HK-2 (cell line): ENCODE results near the gene MYO1G.
"Not testable (repeated sequence)": the region's sequence is repeated elsewhere in the genome, so short reads cannot be mapped to it uniquely, and the experiment has no call there.

Experiments used
- DNase-seq: peaks from one replicate; pipeline ENCODE4 v3.0.0-alpha.2; 2018; ENCODE audit not compliant: unreplicated experiment

Gene MYO1G

DNA sequence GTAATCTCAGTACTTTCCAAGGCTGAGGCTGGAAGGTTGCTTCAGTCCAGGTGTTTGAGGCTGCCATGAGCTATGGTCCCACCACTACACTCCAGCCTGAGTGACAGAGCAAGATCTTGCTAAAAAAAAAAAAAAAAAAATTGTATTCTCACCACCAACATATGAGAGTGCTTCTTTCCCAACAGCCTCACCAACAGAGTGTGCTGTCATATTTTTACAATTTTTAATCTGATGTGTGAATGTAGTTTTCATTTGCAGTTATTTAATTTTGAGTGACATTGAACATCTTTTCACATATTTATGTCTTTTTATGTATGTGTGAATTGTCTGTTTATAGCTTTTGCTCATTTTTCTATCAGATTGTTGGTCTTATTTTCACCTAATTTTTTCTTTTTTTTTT lies 35.2 kb downstream of the MYO1G start:
- DNase-seq = no peak

DNA sequence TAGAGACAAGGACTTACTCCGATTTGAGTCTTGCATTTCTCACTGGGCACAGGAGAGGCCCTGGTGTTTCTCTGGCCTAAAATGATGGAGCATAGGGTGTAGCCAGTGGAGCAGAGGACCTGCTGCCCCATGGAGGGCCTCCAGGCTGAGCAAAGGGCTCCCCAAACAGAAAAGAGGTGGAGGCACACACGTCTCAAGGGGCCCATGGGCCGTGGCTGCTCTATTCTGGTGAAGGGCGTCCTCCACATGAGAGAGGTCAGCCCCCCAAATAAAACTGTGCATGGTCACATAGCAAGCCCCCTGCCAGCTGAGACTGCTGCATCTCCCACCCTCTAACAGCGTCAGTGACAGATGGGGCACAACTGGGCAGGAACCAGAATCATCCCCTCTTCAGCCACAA lies 41.4 kb downstream of the MYO1G start:
- no peak for DNase-seq

DNA sequence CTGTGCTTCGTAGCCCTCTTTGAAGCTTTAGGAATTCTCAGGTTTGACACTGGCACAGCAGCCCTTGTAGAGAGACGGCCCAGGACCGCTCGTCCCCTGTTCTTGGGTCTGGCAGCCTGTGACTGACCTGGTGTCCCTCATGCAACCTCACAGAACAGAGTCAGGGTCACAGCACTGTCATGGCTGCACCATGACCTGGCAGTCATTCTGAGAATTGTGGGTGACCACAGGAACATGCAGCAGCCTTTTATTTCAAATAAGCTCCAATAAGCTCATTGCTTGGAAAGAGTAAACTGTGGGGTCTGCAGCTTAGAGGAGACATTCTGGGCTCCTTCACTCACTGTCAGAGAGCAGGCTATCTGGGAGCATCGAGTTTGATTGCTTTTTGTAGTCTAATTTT lies 42.5 kb downstream of the MYO1G start:
- no peak for DNase-seq

DNA sequence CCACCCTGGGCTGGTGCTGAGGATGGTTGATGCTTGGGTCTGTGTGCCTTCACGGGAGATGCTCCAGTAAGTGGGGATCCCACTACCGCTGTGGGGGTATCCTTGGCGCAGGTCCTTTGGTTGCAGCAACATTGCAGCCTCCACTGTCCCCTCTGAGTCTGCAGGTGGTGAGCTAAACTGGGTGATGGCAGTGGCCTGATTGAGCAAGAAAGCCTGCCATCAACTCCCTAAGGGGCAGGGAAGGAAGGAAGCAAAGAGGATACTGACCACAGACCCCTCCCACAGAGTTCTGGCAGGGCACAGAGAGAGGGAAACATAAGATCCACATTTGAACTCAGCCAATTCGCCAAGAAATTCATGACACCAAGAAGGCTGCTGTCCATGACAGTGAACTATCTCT lies 43.2 kb downstream of the MYO1G start:
- no peak for DNase-seq

DNA sequence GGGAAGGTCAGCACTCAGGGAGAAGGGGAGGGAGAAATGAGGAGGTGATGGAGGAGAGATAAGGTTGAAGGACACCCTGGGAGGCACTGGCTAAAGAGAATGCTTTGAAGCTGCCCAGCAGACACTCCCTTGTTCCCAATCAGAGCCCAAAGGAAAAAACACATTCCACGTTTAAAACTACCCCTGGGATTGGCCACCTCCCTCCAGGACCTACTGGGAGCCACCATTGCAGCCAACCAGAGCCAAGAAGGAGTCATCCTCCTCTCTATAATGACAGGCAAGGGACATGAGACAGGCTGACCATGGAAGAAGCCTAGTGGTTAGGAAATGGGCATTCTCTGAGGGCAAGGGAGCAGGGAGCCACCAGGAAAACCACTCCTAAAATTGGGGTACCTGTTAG lies 43.8 kb downstream of the MYO1G start:
- DNase-seq = no peak

DNA sequence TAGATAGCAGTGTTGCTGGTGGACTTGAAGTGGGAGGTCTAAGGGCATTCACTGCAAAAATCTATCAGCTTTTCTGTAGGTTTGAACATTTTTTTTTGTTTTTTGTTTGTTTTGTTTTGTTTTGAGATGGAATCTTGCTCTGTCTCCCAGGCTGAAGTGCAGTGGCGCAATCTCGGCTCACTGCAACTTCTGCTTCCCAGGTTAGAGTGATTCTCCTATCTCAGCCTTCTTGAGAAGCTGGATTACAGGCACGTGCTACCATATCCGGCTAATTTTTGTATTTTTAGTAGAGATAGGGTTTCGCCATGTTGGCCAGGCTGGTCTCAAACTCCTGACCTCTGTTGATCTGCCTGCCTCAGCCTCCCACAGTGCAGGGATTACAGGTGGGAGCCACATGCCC lies 44.3 kb downstream of the MYO1G start:
- not testable (repeated sequence) for DNase-seq

DNA sequence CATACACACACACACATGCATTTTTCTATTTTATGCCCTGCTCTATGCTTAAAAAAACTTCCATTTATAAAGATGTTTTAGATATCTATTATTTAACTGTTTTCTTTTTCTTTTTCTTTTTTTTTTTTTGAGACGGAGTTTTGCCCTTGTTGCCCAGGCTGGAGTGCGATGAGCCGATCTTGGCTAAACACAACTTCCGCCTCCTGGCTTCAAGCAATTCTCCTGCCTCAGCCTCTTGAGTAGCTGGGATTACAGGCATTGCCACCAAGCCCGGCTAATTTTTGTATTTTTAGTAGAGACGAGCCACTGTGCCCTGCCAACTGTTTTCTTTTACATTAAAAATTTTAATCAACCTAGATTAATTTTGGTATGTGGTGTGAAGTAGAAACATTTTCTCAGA lies 47.9 kb downstream of the MYO1G start:
- DNase-seq = no peak

DNA sequence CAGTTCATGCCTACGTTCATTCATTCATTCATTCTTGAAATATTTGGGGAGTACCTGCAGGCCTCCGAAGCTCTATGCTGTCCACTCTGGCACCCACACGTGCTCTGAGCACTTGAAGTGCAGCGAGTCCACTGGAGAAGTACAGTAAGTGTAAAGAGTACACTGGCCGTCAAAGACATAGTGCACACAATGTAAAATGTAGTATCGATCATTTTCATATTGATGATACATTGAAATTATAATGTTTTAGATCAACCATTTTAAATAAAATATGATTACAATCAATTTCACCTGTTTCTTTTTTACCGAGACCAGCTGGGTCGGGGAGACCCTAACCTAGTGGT lies 56.5 kb downstream of the MYO1G start:
- no peak for DNase-seq

DNA sequence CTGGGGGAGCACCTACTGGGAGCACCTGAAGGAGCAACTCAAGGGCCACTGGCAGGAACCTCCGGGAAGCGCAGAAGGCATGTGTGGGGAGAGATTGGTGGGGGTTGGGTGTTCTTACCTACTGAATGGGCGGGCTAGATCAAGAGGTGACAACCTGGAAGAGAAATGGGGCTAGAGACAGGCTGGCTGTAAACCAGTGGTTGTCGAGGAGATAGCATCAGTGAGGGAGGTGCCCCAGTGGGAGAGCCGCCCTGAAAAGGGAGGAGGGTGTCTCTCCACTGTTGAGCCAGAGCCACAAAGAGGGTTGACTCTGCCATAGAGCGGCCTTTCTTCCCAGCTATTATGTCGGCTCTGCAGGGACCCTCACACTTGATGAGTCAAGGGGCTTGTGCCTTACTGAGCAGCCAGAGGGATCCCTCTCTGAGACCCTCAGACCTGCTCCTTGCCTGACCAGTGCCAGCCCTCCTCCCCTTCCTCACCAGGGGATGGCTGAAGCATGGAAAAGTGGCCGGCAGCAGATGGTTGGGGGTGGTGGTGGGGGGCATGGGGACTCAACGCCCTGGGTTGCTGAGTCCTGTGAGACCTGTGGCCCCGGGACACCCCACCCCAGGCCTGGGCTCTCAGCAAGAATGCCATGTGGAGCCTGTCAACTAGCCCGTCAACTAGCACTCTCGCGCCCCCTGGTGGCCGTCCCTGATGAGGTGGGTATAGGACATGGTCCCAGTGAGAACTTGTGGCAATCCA lies 57.0 kb downstream of the MYO1G start:
- peak; percentile 88 for DNase-seq

DNA sequence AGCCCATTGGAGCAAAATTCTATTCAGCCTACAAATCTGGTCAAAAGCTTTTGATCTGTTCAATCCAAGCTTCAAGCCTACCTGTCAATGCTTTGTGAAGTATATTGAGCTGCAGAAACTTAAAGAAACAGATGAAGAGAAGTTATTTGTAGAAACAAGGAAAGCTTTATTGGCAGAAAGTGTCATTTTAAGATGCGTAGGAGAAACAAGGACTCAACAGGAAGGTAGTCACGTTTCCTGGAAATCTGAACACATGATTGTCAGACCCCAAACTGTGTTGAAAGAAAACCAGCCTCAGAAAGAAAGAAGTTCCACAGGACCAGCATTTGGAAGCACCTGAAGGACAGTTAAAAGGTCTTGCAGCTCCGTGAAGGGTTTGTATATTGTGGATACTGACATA lies 58.7 kb downstream of the MYO1G start:
- DNase-seq = no peak

DNA sequence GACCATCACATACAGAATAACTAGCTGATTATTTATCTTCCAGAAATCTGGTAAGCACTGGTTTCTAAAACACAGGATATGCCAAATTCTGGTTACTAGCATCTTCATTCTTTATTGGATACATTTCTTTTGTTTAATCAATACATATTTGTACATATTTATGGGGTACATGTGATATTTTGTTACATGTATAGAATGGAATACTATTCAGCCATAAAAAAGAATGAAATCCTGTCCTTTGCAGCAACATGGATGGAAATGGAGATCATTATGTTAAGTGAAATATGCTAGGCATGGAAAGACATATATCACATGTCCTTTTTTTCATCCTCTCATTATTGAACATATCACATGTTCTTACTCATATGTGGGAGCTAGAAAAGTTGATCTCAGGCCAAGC lies 60.8 kb downstream of the MYO1G start:
- DNase-seq = no peak

DNA sequence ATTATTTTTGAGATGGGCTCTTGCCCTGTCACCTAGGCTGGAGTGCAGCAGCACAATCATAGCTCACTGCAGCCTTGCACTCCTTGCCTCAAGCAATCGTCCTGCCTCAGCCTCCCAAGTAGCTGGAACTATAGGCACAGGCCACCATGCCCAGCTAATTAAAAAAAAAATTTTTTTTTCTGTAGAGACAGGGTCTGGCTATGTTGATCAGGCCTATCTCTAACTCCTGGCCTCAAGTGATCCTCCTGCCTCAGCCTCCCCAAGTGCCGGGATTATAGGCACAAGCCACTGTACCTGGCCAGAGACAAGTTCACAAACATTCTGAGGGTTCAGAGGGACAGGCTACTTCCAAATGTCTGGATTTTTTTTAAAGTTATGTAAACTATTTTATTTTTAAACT lies 61.4 kb downstream of the MYO1G start:
- DNase-seq = no peak

DNA sequence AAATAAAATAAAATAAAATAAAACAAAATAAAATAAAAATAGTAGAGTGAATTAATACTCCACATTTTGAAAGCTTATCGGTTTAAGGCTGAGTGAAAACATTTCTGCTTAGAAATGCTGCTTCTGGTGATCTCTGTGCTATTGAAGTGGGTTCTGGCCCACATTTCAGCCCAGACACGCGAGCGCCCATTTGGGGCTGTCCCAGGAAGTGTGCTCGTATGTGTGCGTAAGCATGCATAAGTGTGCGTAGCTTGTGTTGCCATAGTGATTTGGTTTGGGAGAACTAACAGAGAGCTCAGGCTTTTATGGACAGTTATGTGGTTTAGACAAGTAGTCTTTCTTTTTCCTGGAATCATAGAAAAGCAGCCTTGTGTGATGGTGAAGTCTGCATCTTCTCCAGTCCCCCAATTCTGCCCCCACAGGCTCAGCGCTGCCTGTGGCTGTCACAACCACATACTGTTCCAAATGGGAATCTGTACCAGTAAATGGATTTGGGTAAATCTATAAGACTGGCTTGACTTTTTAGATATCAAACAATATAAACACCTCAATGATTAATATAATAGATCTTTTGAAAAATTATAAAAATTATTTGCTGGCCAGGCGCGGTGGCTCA lies 63.7 kb downstream of the MYO1G start:
- DNase-seq = no peak

DNA sequence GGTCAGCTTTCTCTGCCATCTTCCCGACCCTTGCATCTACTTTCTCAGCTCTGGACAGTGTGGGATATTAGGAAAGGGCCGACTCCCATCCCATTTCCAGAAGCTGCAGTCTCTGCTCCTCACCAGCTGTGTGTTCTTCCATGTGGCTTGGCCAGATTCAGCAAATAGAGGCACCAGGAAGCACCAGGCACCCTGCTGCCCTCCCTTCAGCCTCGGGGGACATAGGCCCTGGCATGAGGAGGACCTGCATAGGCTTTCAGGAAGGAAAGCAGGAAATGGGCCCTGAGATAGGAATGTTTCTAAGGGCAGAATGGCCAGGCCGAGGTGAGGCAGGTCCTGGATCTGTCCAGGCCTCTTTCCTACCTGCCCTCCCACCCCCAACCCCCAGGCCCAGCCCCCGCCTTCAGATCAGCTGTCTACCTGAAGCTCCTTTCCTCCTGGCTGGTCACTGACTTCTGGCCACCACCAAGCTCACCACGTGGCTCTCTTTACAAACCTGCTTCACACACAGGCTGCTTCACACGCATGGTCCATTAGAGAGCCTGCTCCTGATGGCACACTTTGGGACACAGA lies 66.0 kb downstream of the MYO1G start:
- no peak for DNase-seq
